Suprapubic skin (tissue), 3 donors: ENCODE data around the gene GREB1L.

Source experiments
- CTCF ChIP-seq, 2 donors: fragments of 200-600 bp in 1 of 2; fragments of 450-650 bp in 1 of 2; sonication (generic) in 1 of 2; IDR thresholded peaks; one replicate each; pipeline ENCODE4 v1.5.1; 2016 to 2019; ENCODE audit warnings: antibody characterized with exemption in 2 of 2, mild to moderate bottlenecking in 1 of 2, moderate library complexity in 1 of 2
- POLR2AphosphoS5 ChIP-seq, 3 donors: sonication (generic); formaldehyde crosslinking; IDR thresholded peaks; one replicate each; pipeline ENCODE4 v1.6.1; 2017; ENCODE audit warnings: antibody characterized with exemption in 3 of 3

- TF ChIP-seq CTCF (IDR thresholded peaks at IDR 0.05) (no peak), POLR2AphosphoS5 (IDR thresholded peaks at IDR 0.05) (no peak)
Observed at GRCh38 chr18:21315741-21316197, 73.7 kb downstream of the GREB1L start.
